Umbilical cord (tissue), 2 donors: ENCODE measurements around the gene IMMT. TPM values are rescaled to one million over a fixed set of nuclear protein-coding genes. Genes with fewer than 3 reads are reported as not detected.
A peak's percentile ranks its signal among the peaks of the same experiment; 100 is the strongest.

ENCODE experiments used
- DNase-seq: peaks from one replicate; pipeline ENCODE4 v3.0.0-alpha.2; 2015; ENCODE audit warnings: low spot score
- total RNA-seq: library from RNA; depleted of rRNA; stranded (reverse); fragments of >200 nt; gene quantifications from one replicate; pipeline ENCODE4 v1.2.3, GENCODE V29; 2014; ENCODE audit warnings: low replicate concordance; ENCODE audit not compliant: insufficient read depth

IMMT gene
- total RNA-seq, 1 donor from 2014 or later, result 64.8 TPM

DNA sequence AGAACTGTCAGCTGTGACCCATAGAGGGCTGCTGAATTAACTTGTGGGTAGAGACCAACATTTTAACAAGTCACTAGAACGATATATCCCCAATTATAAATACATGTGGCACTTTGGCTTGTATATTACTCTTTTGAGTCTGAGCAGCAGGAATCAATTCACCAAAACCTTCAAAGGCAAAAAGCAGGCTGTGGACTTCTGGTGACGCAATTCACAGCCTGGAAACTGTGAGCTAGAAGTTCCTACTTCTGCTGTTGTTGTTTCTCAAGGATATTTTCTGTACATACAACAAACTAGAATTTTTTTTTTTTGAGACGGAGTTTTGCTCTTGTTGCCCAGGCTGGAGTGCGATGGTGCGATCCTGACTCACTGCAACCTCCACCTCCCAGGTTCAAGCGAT is 52.0 kb downstream of the IMMT start:
- peak; percentile 7 for DNase-seq

DNA sequence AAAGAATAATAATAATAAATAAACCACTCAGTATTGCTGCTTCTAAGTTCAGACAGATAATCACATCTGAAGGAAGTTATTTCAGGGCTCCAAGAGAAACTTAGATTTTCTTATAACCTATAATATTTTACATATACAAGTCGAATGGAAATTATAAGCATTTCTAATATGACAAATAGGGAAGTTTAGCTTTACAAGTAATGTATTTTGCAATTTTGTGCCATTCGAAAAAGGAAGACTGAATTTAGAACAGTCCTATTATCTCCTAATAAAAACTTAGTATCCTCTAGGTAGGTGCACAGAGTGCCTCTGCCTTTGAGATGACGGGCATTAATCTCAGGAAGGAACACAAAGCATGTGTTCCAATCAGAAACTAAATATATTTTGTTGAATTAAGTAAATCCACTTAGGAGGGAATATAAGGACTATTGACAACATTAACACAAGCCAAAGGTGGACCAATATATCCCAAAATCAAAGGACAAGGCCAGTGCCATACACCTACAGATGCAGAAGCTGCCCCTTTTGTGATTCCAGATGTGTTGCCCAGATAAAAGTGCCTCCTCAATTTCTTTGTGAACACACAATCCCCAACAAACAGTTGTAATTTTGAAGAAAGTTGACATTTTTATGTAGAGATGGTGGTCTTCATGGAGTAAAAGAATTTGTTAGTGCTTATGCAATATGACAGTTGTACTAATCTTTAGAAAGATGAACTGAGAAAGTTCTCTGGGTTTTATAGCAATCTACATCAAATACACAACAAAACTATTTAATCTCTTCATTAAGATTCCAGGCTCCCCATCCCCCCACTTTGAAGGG is 52.6 kb downstream of the IMMT start:
- DNase-seq, result no peak

DNA sequence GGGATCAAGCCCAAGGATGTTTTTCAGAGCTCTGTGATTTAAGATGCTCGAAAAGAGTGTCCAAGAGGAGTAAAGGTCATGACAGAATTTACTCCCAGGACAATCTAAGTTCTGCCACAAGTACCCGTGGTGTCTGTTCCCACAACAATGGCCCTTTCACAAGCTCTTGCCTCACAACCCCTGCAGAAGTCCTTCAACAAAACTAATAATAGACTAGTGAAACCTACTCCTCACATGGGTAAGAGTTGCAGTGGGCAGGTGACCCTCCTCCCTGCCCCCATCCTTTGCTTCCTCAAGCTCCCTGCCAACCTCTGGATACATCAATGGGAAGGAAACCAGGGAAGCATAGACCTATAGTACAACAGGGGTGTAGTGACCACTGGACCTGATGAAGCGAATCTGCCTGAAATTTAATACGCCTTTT is 54.3 kb downstream of the IMMT start:
- DNase-seq, result no peak

DNA sequence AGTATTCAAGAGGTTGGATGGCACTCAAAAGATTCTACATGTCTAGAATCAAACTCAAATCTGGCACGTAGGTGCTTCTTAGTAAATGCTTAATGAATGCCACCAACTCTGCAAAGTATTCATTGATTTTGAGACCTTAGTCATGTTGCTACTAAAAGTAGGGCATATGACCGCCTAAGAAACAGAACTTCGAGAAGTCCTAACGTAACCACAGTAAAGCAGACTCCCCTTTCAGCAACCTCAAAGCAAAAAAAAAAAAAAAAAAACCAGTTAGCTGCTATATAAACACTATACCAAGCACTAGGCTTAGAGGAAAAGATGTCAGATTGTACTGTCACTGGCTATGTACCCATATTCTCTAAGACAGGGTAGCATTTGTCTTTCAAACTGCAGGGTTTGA is 55.3 kb downstream of the IMMT start:
- no peak for DNase-seq

DNA sequence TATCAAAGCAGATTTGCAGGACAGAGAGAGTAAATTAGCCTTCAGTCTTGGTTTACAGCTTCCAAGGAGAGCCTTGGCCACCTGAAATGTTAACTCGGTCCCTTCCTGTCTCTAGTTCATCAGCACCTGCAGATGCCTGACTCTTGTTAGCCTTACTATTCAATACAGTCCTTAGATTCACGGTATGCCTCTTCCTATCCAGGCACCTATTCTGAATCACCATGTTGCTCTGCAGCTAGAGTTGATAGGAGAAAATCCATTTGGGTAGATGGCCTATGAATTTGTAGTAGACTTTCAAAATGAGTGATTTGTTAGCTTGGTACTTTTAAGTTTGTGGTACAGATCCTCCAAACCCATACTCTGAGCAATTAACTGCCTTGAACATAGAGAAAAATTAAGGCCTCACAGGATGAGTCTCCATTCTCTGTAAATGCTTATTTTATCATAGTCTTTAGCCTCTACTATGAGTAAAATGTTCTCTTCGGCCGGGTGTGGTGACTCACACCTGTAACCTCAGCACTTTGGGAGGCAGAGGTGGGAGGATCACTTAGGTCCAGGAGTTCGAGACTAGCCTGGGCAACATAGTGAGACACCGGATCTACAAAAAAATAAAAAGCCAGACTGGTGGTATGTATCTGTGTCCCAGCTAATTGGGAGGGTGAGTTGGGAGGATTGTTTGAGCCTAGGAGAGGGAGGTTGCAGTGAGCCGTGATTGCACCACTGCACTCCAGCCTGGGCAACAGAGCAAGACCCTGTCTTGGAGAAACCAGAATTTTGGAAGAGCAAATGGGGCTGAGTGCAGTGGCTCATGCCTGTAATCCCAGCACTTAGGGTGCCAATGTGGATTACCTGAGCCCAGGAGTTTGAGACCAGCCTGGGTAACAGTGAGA is 56.3 kb downstream of the IMMT start:
- DNase-seq, result no peak

DNA sequence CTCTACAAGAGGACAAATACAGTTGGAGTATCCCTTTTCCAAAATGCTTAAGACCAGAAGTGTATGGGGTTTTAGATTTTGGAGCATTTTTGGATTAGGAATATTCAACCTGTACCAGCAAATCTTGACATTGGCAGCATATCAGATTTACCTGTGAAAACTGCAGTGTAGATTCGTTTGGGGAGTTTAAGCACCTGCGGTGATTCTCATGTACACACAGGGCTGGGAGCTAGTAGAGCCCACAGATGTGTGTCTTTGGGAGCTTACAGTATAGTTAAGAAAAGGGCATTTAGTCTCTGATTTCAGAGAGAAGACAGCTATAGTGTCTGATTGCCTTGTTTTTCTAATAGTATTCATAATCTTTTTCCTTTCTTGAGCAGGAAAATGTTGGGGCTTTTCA is 59.1 kb downstream of the IMMT start:
- no peak for DNase-seq

DNA sequence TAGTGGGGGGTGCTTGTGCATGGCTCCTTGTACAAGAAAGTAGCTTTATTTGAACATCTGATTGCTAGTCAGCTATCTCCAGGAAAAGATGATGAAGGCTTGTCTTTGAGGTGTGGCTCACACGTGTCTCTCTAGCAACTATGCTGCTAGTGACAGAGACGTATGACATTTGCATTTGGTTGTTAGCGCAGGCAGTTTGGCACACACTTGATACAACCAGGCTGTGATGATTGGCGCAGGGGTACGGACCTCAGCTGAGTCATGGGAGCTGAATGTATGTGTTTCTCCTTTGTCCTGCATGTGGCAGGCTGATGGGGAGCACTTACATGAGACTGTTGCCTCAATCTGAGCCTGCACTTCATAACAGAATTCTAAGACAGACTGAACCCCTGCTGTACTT is 59.6 kb downstream of the IMMT start:
- no peak for DNase-seq

DNA sequence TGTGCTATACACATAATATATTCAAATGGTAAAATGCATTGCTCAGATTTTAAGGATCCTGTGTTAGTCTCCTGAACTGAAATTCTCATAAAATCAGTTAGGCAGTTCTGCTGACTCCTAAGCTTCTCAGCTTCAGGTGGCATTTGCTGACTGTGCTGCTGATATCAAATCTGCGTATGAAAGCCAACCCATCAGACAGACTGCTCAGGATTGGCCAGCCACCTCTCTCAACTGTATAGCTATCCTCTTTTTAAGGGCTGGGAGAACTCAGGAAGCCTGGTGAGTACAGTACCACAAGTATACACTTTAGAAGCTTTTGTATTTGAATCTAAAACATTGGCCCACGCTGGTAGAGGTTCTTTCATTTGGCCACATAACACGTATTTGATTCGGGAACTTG is 60.6 kb downstream of the IMMT start:
- no peak for DNase-seq

DNA sequence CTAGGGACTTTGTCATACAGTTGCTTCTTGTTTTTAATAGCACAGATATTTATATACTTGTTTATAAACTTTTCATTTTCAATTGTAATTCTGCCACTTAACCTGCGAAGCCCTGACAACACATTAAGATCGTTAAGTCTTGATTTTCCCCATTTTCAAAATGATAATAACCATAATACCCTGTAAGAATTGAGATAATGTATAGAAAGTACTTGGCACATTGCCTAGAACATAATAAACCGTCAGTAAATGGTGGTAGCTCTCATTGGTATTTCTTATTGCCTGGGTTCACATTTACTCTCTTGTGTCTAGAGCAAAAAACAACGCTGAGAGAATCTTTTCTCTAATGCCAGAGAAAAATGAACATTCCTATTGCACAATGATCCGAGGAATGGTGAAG is 70.6 kb downstream of the IMMT start:
- DNase-seq, result no peak

DNA sequence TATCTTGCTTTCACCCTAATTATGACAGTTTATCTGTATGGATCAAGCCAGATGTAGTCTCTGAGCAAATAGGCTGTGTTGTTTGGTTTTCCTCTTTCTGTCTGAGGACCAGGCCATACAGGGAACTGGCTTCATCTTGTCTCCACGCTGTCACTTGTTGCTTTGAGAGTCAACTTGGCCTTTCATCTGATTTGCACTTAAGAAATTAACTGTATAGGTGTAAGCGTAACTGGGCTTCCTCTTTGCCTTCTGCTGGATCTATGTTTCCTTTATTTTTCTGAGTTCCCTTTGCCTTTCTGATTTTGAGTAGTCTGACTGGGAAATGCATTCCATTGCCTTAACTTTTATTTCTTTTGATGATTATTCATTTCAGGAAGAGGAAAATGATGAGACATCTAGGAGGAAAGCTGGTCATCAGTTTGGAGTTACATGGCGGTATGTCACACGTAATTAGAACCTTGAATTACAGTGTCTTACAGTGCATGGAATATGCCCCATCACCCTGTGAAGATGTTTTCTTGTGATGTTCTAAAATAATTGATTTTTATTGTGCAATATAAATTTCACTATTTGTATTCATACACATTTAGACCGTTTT is 71.8 kb downstream of the IMMT start:
- DNase-seq, result no peak

DNA sequence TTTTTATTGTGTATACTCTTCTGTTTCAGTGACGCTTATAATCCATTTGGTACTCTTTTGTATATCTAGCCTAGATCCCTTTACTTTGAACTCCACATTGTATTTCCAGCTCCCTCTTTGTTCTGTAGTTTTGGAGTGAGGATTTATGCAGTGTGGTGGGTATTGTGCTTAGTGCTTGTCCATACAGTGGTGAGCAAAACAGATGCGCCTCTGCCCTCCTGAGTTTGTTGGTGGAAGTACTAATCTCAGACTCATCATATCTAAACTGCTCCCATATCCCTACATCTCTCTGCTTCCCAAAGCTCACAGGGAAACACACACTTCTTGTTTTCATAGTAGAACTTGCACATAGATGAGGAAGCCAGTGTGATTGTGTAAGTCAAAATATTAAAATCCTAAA is 77.1 kb downstream of the IMMT start:
- no peak for DNase-seq

DNA sequence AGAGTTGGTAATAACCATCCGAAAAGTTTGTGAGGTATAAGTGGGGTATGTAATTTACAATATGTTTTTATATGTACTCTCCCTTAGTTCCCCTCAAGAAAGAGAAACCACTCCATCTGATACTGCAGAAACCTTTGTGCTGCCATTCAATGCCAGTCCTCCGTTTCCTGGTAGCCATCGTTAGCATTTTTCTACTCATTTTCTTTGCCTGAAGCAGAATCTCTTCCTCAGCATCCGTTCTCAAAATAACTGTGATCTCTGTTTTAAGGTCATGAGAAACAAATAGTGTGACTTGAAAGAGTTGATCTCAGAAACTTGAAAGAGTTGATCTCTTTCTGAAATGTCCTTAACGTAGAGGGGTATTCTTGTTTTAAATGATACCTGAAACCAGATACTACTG is 88.2 kb downstream of the IMMT start:
- DNase-seq, result no peak

DNA sequence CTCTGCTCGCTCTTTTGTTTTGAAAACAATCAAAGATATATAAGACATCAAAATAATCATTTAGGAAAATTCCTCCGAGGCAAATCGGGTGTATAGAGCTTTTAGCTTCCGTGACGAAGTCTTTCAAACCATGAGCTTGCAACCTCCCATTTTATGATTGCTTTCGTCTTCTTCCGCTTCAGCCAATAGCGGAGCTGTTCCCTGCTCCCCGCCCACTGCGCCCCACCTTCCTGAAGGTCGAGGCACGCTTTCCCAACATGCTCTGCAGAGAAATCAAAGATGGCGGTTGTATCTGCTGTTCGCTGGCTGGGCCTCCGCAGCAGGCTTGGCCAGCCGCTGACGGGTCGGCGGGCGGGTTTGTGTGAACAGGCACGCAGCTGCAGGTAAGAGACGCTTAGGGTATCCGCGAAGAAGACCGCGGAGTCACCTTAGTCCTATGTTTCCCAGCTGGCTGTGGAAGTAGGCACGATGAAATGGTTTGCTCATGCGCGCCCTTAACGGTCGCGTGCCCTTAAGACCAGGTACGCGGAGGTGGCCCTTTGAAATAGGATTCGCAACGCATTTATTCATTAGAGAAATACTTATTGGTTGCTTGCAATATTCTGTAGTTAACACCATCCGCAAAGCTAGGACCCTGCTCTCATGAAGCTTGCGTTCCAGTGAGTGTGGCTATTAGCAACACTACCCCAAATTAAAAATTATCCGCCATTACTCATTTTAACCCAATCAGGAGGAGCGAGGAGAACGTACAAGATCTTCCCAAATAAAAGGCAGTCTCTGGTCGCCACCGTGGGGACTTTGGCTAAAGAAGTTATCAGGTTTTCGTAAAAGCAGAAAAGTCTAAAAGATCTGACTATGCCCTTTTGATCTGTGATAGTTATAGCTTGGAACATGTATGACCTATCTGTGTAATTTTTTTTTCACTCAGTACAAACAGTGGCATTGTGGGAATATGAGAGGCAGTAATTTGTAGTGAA is 89.0 kb downstream of the IMMT start, which contains the start of gene PTCD3:
Gene PTCD3, plus strand, starts transcription at position 267 of the 977 bp plus-strand sequence. Its CDS starts 13 bp downstream, at position 280.
- peak; percentile 99 for DNase-seq

DNA sequence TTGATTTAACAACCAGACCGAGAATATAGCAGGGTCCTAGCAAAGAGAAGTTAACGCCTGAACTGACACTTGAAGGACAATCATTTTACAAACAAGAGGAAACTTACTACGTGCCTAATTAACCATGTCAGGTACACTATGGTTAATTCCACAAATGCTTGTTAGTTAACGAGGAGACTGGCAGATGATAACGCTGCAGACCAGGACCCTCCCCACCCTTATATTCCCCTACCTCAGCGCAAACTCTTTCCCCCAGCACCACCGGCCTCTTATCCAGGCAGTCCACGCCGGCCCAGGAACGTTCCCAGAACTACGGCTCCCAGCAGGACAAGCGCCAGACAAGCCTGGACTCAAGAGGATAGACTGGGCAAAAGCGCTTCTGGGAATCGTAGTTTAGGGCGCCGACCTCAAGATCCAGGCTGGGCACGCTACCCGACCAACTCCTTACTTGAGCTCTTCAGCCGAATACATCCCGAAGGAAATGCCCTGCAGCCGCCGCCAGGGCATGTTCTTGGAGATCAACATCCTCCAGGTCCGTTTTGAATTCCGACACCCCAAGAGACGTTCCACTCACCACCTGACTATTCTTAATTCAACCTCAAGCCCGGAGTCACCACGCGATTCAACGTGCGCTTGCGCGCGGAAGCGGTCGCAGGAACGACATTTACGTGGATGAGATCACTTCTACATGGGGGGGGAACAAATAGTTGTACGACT is 89.9 kb downstream of the IMMT start, which contains the start of gene POLR1A:
Gene POLR1A, minus strand, starts transcription at position 635 of the 717 bp plus-strand sequence. Its CDS starts 110 bp downstream, at position 525.
- DNase-seq, result peak; percentile 98

DNA sequence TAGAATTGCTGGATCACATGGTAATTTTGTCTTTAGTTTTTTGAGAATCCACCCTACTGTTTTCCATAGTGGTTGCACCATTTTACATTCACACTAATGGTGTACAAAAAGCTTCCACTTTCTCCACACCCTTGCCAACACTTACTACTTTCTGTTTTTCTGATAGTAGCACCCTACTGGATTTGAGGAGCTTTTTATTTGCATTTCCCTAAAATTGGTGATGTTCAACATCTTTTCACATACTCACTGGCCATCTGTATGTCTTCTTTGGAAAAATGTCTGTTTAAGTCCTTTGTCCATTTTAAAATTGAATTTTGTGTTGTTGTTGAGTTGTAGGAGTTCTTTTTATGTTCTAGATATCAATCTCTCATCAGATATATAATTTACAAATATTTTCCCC is 93.1 kb downstream of the IMMT start:
- DNase-seq, result no peak

DNA sequence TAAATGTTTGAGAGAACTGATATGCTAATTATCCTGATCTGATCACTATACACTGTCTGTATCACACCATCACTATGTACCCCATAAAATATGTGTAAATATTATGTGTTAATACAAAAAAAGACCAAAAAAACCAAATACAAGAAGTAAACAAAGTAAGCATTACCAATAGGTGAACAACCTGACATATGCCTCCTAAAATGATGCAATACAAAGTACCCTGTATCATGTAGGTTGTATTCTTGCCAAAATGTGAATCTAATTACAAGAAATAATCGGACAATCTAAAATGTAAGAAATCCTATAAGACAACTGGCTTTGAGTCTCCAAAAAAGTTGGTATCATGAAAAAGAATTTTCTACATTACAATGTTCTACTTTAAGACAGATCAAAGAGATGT is 97.3 kb downstream of the IMMT start:
- DNase-seq, result no peak

DNA sequence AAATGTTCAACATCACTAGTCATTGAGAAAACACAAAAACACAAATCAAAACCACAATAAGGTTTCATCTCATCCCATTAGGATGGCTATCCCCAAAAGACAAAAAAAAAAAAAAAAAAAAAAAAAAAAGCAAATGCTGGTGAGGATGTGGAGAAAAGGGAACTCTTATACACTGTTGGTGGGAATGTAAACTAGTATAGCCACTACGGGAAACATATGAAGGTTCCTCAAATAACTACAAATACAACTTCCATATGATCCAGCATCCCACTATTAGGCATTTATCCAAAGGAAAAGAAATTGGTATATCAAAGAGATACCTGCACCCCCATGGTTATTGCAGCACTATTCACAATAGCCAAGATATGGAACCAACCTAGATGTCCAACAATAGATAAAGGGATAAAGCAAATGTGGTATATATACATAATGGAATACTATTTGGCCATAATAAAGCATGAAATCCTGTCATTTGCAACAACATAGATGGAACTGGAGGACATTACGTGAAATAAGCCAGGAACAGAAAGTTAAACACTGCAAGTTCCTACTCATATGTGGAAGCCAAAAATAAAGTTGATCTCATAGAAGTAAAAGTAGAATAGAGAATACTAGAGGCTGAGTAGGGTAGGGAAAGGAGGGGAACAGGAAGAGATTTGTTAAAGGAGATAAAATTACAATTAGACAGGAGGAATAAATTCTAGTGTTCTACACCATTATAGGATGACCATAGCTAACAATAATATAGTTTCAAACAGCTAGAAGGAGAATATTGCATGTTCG is 98.0 kb downstream of the IMMT start:
- DNase-seq, result no peak

DNA sequence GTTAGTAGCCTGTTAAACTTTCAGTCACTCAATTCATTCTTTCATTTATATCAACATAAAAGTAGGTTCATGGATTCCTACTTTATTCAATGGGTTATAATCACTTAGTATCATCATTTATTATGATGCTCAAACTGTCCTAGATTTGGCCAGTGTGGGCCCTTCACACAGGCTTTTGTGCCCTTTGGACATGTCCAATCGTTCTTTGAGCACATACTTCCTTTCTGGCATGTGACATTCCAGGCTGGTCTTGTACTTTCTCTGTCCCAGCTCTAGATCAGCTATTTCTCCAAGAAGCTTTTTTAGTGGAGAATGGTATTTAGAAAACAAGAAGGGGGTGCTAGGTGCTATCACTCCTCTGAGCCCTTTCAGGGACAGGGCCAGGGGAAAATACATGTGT is 101.0 kb downstream of the IMMT start:
- DNase-seq, result no peak
